CD4-positive, alpha-beta T cell treated with Interleukin-6 at 100 ng/mL for 8 hours (primary cell): ENCODE results near the gene SCYL1.

Source experiments
- DNase-seq: peaks from one replicate; pipeline ENCODE4 v3.0.0-alpha.2; 2020; ENCODE audit warnings: mixed read lengths, low spot score

Gene SCYL1

GRCh38 chr11:65585396-65586246 is 60.7 kb downstream of the SCYL1 start:
- no peak for DNase-seq

DNA sequence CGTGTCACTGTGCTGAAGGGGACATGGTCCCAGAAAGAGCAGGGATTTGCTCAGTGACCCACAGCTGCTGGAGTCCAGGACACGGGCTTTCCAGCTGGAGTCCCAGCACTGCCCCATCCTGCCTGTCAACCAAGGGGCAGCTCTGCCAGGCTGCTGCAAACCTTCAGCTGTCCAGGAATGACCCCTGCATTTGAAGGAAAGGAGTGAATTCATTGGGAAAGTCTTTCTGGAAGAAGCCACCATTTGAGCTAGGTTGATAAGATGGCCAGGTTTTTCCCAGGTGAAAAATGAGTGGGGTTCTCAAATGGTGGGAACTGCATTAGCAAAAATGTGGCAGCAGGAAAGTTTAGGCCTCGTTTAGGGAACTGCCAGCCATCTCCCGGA is 61.4 kb downstream of the SCYL1 start:
- DNase-seq: no peak

- DNase-seq: no peak
These were observed 61.8 kb downstream of the SCYL1 start for GRCh38 chr11:65586676-65587075.
